GM18909 (cell line): ENCODE results near the gene GCG.

ENCODE experiments used
- ATAC-seq: cut with Tn5 transposase; IDR thresholded peaks from one replicate; pipeline ENCODE4 v1.9.1; 2021; ENCODE audit warnings: mild to moderate bottlenecking; ENCODE audit not compliant: unreplicated experiment, poor library complexity

GCG gene

DNA sequence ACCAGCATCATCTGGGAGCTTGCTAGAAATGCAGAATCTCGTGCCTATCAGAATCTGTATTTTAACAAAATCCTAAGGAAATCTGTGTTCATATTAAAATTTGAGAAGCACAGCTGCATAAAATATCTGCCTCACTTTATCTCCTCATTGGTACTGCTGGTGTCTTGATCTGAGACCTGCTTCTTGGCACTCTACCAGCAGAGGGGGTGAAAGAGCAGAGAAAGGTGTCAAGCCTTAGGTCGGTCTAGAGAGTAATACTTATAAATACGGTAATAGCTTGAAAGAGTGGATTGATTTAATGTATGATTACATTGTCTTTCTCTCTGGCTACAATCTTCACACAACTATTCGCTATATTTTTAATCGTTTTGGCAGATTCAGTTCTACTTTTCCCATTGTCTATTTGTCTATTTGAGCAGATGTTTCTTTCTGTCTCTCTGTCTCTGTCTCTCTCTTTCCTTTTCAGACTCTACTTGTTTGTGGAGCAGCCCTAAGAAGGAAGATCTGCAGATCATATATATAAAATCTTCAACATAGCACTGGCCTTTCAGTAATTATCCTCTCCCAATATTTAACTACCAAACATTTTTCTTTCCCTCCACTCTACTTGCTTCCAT lies 1.7 kb upstream of the GCG start:
- peak; percentile 97 for ATAC-seq

- ATAC-seq = no peak
These were observed 2.1 kb downstream of the GCG start for GRCh38 chr2:162149940-162150339.

- ATAC-seq = no peak
These were observed 2.6 kb downstream of the GCG start for GRCh38 chr2:162149466-162149865.

DNA sequence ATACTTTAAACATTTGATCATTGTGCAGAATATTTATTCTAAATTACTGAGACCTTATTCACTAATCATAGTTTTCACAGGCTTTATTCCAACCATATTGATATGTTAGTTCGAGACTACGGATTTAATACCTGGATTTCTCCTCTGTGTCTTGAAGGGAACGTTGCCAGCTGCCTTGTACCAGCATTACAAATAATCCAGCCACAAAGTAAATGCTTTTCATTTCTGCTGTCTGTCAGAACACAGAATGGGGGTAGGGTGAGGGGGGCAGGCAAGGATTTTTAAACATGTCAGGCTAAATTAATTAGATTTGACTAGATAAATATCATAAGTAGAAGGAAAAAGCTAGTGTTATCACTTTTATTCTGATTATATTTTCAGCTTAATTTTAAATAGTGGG lies 3.1 kb downstream of the GCG start:
- no peak for ATAC-seq

- ATAC-seq = no peak
These were observed 8.1 kb downstream of the GCG start for GRCh38 chr2:162143969-162144368.

DNA sequence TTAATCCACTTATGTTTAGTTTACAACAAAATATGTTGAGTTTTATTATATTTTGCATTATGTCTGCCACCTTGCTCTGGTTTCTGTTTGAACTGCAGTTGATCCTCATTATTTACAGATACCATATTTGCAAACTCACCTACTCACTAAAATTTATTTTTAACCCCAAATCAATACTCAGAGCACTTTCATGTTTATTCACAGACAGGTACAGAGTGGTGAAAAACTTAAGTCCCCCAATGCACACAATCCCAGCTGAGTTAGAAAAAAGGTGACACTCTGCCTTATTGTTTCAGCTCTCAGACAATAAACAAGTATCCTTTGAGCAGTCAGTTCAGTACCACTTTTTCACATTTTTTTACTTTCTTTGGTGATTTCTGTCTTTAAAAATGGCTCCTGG lies 13.7 kb downstream of the GCG start:
- no peak for ATAC-seq

DNA sequence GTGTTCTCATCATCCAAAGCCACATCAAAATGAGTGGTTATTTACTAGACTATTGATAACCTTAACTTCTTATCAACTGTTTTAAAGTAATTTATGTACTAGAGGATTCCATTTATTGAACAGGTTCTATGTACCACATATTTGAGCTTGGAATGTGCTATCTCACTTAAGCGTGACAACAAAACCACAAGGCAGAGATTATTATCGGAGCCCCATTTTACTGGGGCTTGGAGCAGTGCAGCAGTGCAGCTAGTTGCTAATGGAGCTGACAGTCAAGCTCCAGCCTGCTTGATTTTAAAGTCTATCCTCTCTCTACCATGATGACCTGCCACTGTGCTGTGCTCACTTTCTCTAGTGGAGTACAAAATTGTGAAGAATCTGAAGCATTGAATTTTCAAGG lies 24.6 kb downstream of the GCG start:
- no peak for ATAC-seq

DNA sequence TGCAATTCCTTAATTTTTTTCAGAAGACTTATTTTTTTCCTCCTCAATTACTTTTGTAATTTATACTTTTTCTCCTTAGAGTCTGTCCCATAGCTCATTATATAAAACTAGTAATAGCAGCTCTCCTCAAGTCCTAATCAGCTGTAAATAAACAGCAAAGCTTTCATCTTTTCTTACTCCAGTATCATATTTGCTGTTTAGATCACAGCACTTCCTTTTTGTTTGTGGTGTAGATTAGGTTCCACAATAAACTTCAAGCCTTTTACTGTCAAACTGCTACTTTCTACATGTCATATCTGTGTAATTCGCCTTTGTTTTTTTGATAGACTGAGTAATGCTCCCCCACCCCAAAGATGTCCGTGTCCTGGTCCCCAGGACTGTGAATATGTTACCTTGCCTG lies 25.5 kb downstream of the GCG start:
- peak; percentile 25 for ATAC-seq

- ATAC-seq = peak; percentile 92
These were observed 25.9 kb downstream of the GCG start for GRCh38 chr2:162126111-162126519.

GRCh38 chr2:162125138-162125537 lies 26.9 kb downstream of the GCG start:
- ATAC-seq = no peak

- ATAC-seq = peak; percentile 42
These were observed 28.0 kb downstream of the GCG start for GRCh38 chr2:162123806-162124758.

GRCh38 chr2:162118166-162119031 lies 33.6 kb downstream of the GCG start:
- no peak for ATAC-seq

- ATAC-seq = no peak
These were observed 35.7 kb downstream of the GCG start for GRCh38 chr2:162116352-162116751.

- ATAC-seq = no peak
These were observed 37.0 kb downstream of the GCG start for GRCh38 chr2:162115076-162115475.

DNA sequence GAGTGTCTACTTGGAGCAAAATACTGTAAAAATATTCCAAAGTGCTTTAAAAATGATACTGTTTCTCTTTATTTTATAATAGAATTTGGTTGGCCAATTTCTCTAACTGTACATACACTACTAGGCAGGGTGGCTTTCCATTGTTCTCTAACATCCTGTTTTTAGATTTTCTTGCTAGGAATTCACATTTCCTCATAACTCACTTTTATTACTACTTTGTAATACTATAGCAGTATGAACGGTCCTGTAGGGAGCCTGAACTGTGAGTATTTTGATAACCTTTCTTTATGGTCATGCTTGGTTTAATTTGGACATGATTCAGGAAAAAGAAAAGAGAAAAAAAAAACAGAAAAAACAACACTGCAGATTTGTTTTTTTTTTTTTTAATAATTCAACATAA lies 37.8 kb downstream of the GCG start:
- no peak for ATAC-seq

- no peak for ATAC-seq
These were observed 38.3 kb downstream of the GCG start for GRCh38 chr2:162113776-162114168.

DNA sequence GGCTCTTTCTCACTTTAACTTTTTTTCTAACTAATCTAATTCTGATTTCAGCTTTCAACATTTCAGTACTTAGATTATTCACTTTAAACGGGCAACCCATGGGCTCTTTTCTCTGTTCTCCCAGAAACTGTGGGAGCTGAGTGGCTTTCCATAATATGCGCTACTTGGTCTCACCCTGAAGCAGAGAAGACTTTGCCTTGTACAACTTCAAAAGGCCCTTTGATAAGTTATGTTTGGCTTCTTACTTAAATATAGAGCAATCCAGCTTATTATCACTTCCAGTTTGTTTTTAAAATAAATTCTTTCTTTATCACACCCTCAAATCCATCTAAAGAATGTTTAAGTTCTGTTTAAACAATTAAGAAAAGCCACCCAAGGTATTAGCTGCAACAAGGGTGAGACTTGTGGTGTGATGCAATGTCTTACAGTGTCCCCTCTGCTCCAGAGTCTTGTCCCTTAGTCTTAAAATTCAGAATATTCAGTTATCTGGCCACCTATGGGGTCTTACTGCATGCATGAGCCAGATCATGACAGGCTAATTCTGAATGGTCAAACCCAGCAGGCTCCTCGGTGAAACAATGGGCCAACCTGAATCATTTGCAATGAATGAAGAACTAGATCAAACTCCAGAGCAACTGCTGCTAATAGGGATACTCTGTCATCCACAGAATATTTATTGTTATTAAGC lies 38.8 kb downstream of the GCG start:
- no peak for ATAC-seq

DNA sequence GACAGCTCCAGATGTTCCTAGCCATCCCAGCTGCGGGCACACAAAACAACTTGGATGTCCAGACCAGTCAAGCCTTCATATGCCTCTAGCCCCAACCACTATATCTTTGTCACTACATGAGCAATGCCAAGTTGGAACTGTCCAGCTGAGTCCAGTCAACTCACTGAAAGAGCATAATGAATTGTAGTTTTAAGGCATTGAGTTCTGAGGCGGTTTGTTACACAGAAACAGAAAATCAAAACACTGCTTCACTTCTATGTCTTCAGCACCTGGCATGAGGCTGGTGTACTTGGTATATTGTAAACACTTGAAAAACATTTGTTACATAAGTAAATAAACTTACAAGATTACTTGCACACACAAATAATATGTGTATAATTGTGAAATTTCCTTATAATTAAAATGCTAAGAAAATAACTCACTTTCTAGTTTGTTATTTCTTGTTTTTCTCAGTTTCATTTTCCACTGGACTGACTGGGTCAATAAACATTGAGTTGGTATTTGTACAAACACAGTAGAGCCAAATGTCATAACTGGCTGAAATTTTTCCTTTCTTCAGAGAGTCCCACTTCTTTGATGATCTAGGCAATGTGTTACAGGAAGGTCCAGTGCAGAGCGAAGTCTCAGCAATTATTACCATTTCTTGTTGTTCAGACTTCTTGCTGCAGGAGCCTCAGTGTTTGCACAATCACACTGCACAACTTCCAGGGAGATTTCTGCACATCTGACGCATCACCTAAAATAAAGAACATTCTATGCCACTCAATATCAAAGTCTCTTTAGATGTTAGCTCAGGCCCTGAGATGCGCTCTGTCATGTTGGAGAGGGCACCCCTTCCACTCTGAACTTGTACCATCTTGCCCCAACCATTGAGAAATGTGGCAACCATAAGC lies 39.8 kb downstream of the GCG start:
- no peak for ATAC-seq

GRCh38 chr2:162107361-162107901 lies 44.6 kb downstream of the GCG start:
- no peak for ATAC-seq
